HepG2 (cell line): Measurements from ENCODE around the gene GRIN3B. TPM values are rescaled to one million over a fixed set of nuclear protein-coding genes. Genes with fewer than 3 reads are reported as not detected.

Experiments
- POLR2A ChIP-seq, 2 experiments: IDR thresholded peaks; 2 replicates each; pipeline ENCODE4 v1.6.1; 2011; ENCODE audit warnings: low read depth in 2 of 2, low read length in 2 of 2, mild to moderate bottlenecking in 1 of 2, moderate library complexity in 1 of 2; ENCODE audit not compliant: insufficient read depth in 1 of 2
- ZFY ChIP-seq: sonication (generic); formaldehyde crosslinking; IDR thresholded peaks from 2 replicates; pipeline ENCODE4 v1.4.0; 2020; ENCODE audit warnings: missing genetic modification reagents
- ZNF441 ChIP-seq: sonication (generic); formaldehyde crosslinking; IDR thresholded peaks from 2 replicates; pipeline ENCODE4 v1.7.0; 2021; ENCODE audit warnings: missing genetic modification reagents, borderline replicate concordance
- polyA plus RNA-seq, 8 experiments: library from polyadenylated mRNA; depleted of rRNA in 3 of 8; stranded (reverse) in 7 of 8; unstranded in 1 of 8; fragments of >200 nt; fragmentation: Illumina TruSeq in 4 of 8; extraction: Trizol in 4 of 8; gene quantifications; 2 replicates each; pipeline versions ENCODE4 v1.2.1 to v1.2.3, GENCODE V29; 2011 to 2016; ENCODE audit warnings: low read depth in 4 of 8, missing spikeins in 1 of 8, mixed read lengths in 1 of 8; ENCODE audit not compliant: insufficient read depth in 1 of 8
- total RNA-seq, 5 experiments: library from RNA; depleted of rRNA; stranded (reverse); fragments of >200 nt; fragmentation: Illumina TruSeq; extraction: Trizol; gene quantifications; 2 replicates each; pipeline ENCODE4 v1.2.3, GENCODE V29; 2016; ENCODE audit warnings: low read depth in 1 of 5
- TF ChIP-seq, protein P1 (sequence below): sonication (generic); formaldehyde crosslinking; IDR thresholded peaks from 2 replicates; pipeline ENCODE4 v1.5.0; 2020; ENCODE audit warnings: mild to moderate bottlenecking, missing genetic modification reagents, borderline replicate concordance
- TF ChIP-seq, protein P2 (sequence below): sonication (generic); formaldehyde crosslinking; IDR thresholded peaks from 2 replicates; pipeline ENCODE4 v1.4.0; 2020; ENCODE audit warnings: missing genetic modification reagents
- TF ChIP-seq, protein P3 (sequence below): sonication (generic); formaldehyde crosslinking; conservative IDR thresholded peaks from 2 replicates; pipeline ENCODE4 v1.4.0; 2020; ENCODE audit warnings: missing genetic modification reagents

The GRIN3B gene
- total and polyA plus RNA-seq, 2 of the 13 experiments (the other 11 are each of a cell fraction or from before 2014, with no cell fraction given): 0.07 to 0.20 TPM

GRCh38 chr19:954672-955494 lies 45.3 kb upstream of the GRIN3B start (continued):
- TF ChIP-seq, protein P1, sequence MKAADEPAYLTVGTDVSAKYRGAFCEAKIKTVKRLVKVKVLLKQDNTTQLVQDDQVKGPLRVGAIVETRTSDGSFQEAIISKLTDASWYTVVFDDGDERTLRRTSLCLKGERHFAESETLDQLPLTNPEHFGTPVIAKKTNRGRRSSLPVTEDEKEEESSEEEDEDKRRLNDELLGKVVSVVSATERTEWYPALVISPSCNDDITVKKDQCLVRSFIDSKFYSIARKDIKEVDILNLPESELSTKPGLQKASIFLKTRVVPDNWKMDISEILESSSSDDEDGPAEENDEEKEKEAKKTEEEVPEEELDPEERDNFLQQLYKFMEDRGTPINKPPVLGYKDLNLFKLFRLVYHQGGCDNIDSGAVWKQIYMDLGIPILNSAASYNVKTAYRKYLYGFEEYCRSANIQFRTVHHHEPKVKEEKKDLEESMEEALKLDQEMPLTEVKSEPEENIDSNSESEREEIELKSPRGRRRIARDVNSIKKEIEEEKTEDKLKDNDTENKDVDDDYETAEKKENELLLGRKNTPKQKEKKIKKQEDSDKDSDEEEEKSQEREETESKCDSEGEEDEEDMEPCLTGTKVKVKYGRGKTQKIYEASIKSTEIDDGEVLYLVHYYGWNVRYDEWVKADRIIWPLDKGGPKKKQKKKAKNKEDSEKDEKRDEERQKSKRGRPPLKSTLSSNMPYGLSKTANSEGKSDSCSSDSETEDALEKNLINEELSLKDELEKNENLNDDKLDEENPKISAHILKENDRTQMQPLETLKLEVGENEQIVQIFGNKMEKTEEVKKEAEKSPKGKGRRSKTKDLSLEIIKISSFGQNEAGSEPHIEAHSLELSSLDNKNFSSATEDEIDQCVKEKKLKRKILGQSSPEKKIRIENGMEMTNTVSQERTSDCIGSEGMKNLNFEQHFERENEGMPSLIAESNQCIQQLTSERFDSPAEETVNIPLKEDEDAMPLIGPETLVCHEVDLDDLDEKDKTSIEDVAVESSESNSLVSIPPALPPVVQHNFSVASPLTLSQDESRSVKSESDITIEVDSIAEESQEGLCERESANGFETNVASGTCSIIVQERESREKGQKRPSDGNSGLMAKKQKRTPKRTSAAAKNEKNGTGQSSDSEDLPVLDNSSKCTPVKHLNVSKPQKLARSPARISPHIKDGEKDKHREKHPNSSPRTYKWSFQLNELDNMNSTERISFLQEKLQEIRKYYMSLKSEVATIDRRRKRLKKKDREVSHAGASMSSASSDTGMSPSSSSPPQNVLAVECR (CRISPR knock-in tag): 0 out of 2 replicates have a peak, but pooled peaks have one; percentile 14
- TF ChIP-seq POLR2A (IDR thresholded peaks at IDR 0.05; ENCODE audit: insufficient read depth in 1 of 2, low read depth in 2 of 2, low read length in 2 of 2) (no peak), ZFY (no peak), ZNF441 (CRISPR knock-in tag) (no peak)
- TF ChIP-seq, protein P2, sequence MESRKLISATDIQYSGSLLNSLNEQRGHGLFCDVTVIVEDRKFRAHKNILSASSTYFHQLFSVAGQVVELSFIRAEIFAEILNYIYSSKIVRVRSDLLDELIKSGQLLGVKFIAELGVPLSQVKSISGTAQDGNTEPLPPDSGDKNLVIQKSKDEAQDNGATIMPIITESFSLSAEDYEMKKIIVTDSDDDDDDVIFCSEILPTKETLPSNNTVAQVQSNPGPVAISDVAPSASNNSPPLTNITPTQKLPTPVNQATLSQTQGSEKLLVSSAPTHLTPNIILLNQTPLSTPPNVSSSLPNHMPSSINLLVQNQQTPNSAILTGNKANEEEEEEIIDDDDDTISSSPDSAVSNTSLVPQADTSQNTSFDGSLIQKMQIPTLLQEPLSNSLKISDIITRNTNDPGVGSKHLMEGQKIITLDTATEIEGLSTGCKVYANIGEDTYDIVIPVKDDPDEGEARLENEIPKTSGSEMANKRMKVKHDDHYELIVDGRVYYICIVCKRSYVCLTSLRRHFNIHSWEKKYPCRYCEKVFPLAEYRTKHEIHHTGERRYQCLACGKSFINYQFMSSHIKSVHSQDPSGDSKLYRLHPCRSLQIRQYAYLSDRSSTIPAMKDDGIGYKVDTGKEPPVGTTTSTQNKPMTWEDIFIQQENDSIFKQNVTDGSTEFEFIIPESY: peak; percentile 85
- TF ChIP-seq, protein P3, sequence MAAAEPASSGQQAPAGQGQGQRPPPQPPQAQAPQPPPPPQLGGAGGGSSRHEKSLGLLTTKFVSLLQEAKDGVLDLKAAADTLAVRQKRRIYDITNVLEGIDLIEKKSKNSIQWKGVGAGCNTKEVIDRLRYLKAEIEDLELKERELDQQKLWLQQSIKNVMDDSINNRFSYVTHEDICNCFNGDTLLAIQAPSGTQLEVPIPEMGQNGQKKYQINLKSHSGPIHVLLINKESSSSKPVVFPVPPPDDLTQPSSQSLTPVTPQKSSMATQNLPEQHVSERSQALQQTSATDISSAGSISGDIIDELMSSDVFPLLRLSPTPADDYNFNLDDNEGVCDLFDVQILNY (CRISPR knock-in tag): no peak
